Measurements from ENCODE around the gene SLC15A1.

The SLC15A1 gene, protein sequence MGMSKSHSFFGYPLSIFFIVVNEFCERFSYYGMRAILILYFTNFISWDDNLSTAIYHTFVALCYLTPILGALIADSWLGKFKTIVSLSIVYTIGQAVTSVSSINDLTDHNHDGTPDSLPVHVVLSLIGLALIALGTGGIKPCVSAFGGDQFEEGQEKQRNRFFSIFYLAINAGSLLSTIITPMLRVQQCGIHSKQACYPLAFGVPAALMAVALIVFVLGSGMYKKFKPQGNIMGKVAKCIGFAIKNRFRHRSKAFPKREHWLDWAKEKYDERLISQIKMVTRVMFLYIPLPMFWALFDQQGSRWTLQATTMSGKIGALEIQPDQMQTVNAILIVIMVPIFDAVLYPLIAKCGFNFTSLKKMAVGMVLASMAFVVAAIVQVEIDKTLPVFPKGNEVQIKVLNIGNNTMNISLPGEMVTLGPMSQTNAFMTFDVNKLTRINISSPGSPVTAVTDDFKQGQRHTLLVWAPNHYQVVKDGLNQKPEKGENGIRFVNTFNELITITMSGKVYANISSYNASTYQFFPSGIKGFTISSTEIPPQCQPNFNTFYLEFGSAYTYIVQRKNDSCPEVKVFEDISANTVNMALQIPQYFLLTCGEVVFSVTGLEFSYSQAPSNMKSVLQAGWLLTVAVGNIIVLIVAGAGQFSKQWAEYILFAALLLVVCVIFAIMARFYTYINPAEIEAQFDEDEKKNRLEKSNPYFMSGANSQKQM

DNA sequence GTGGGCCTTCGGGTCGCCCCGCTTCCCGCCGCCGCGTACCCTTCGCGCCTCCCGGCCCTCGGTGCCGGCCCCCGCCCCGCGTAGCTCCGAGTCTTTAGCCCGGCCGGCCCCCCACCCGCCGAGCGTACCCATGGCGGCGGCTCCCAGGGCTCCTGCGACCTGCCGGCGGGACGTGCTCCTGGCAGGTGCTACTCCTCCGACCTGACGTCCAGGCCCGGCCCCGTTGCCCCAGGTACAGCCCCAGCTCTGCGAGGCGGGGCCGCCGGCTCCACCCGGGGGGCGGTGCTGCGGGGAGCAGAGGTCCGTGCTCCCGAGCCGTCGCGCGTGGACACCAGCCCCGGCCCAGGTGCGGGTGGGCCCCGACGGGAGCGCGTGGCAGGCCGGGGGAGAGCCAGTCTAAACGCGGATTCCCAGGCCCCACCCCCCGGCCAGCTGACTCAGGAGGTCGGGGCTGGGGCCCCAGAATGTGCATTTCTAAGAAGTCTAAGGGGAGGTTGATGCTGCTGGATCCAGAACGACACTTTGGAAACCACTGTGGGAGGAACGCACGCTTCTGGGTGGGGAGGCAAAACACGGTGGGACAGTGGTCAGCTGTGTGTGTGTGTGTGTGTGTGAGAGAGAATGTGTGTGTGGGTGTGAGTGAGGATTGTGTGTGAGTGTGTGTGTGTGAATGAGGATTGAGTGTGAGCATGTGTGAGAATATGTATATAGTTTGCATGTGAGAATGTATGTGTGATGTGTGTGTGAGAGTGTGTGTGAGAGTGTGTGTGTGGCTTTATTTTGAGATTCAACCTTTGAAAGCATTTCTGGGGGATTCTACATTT is at the start of gene SLC15A1:
SLC15A1 (minus strand) TSS at position 206 of the 824 bp plus-strand sequence; CDS start at position 132, 74 bp downstream.
- no peak for DNase-seq (ENCODE audit: low spot score)

DNA sequence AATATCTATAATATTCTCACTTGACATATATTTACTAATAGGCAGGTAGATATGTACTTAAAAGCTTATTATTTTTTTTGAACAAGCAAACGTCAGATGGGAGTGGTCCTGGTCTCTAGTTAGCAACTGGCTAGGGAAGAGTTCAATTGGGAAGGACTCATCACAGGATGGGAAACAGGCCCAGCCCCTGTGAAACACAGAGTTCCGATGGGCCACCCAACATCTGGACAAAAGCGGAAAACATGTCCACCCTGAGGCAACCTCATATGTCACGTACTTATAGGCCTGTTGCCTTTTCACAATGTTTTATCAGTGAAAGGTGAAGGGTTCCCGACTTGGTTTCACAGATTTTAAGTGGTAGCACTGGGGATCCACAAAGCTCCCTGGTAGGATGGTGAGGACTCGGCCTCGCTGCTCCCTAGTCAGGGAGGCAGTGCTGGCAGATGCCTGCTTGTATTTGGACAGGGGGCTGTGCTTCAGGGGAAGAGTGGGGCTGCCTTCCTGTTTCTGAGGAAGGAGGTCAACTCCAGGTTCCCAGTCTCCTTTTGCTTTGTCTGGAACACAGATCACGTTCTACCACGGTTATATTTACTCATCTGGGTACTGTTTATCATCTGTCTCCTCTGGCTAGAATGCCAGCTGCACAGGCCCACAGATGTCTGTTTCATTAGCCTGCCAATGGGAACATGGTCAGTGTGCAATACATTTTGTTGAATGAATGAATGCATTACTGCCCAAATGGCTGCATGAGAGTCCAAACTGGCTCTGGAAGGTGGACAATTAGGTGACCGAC is 49.4 kb upstream of the SLC15A1 start:
- DNase-seq (ENCODE audit: low spot score) = no peak

DNA sequence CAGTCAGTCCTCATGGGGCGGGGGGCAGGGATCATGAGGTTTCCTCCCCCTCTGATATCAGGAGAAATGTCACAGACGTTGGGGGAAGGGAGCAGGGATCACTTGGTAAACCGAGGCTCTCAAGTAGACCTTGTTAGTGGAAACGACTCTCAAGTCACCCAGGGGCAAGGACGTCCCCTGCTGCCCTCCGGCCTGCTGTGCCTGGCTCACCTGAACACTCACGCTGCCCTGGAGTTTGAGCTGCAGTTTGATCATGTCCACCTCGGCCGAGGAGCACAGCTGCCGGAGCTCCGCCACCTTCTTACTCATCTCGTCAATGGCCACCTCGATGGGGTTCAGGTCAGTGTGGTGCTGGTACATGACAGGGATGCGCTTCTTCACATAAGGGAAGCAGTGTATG is 47.6 kb upstream of the SLC15A1 start:
- DNase-seq (ENCODE audit: low spot score) = no peak

DNA sequence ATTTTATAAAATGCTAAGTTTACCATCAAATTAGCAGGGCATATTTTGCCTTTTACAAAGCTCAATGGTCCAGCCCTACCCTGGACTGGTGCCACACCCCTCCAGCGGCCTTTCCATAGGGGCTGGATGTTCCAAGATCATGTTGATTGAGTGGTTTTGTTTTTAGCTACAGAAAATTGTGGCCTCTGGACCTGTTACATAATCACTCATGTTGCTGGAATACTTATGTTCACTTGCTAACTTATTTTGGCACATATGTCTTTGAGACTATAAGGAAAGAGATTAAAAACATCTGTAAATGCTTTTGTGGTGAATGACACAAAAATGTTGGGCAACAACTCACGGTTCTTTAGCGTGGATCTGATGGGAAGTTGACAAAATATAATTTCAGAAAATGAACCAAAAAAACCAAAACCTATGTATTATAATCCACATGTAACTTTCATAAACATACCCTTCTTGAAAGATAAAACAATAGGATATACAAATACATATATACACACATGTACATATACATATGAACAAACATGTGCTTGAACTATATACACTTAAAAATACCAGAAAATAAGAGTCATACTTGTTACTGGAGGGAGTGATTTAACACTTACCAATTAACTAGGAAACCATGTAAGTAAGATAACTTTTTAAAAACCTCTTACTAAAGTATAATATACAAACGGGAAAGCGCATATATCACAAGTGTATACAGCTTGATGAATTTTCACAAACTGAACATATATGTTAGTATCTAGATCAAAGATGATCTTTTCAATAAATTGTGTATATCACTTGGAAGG is 46.6 kb upstream of the SLC15A1 start:
- no peak for DNase-seq (ENCODE audit: low spot score)

DNA sequence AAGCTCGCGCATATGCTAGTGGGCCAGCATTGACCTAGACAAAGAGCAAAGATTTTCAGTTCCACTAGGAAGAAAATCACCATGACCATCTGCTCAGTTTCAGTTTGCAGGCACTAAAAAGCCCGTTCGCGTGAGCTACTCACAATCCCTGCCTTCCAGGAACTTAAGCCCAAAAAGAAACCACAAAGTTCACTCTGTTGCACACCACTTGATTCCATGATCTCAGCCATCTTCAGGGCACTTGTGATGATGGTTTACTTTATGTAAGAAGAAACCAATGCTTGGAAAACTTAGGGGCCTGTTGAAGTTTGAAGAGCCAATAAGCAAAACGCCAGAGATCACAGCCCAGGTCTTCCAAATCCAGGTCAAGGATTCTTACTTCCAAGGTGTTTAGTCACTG is 45.0 kb upstream of the SLC15A1 start:
- DNase-seq (ENCODE audit: low spot score) = no peak

DNA sequence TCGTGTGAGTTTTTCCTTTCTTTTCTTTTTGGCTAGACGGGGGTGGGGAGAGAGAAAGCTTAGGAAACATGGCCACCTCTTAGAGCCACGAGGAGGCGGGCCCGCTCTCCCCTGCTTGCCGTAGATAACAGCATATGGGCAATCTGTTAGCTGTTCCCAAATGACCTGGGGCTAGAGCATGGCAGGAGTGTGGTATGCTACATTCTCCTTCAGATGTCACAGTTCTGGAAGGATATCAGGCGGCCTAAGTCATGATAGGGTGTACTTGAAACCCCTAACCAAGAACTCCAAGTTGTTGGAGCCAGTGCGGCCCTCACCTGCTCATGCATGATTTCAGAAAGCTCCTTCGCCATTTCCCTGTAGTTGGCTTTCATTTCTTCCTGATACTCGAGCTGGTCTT is 44.3 kb upstream of the SLC15A1 start:
- DNase-seq (ENCODE audit: low spot score) = no peak

DNA sequence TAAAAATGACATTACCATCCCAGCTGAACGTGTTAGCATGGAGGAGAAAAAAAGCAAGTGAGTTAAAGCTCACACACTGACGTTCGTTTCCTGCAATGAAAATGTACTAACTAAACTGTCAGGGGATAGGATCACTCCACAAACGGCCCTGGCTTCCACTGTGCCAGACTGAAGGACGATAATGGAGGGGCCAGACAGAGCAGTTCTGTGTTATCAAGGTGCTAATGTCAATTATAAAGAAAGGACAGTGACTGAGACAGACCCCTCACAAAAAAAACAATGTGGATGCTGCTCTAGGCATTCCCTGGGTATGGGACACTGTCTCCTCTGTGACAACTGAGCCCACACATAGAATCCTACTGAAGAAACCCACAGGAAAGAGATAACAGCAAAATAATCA is 43.7 kb upstream of the SLC15A1 start:
- no peak for DNase-seq (ENCODE audit: low spot score)

DNA sequence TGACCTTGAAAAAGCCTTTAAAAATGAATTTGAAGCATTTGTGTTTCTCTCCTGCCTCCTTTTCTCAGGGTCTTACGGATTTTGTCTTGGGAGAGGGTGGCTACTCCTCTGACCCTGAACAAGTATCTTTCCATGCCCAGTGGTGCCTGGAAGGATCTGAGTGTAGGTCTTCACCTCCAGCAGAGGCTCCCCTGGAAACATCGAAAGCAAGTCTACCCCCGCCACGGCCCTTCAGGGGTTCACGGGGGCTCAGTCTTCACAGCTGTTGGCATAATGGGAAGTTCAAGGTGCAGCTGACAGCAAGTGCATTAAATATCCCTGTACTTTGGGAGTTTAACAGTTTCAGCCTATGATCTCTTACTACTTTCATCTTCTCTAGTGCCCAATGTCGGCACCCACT is 42.7 kb upstream of the SLC15A1 start:
- DNase-seq (ENCODE audit: low spot score) = no peak

DNA sequence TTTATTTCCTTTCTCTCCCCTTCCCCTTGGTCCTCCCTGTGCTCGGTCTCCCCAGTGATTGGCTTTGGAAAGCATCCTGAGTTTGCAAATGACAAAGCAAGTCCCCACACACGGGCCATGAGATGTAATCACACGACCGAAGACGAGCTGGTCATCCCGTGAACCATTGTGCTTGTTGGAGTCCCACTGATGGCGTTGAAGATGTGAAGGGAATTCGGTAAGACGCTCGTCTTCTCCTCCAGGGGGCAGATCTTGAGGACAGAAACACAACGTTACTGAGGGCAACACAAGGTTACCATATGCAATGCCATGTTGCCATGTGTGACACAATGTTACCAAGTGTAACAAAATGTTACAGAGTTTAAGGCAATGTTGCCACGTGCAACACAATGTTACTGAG is 42.0 kb upstream of the SLC15A1 start:
- DNase-seq (ENCODE audit: low spot score) = no peak

DNA sequence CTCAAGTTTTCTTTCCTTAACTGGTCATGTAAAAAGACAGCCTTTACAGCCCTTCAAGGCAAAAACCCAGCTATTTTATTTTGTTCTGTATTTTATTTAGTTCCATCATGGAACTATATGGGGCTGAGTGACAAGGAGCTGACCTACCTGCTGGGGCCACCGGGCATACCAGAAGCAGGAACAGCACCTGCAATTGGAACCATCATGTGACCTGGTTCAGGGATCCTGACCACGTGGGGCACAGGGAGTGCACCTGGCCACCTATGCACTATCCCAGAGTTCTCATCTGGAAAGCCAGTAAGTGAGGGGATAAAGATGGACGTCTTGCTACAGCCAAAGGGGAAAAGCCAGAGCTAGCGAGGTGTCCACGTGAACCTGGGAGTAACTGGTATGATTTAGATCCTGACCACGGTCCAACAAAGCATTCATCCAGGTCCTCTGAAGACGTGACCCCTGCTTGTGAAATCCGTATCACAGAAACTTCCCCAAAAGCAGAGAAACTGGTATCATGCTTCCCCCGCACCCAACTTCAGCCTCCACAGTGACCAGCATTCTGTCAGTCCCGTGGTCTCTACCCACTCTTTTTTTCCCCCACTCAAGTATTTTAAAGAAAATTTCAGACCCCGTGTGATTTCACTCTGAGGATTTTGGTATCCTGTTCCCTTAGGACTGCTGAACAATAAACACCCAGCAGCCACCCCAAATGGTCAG is 40.5 kb upstream of the SLC15A1 start:
- DNase-seq (ENCODE audit: low spot score) = no peak

DNA sequence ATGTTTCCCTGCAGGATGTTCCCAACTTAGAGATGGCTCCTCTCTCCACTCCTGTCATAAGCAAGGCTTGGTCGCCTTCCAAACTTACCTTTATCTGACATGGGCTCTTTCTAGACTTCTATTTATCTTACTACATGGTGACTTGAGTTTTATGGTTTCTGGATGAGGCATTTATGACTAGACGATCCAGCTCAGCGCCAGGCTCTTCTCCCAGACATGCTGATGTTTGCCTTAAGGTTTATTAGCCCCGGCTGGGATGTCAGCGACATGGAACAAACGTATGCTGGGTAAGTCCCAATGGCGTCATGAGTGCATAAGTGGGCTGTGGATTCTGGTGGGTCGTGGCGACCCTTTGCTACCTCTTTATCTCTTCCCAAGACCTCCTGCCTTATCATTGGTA is 39.8 kb upstream of the SLC15A1 start:
- DNase-seq (ENCODE audit: low spot score) = no peak

DNA sequence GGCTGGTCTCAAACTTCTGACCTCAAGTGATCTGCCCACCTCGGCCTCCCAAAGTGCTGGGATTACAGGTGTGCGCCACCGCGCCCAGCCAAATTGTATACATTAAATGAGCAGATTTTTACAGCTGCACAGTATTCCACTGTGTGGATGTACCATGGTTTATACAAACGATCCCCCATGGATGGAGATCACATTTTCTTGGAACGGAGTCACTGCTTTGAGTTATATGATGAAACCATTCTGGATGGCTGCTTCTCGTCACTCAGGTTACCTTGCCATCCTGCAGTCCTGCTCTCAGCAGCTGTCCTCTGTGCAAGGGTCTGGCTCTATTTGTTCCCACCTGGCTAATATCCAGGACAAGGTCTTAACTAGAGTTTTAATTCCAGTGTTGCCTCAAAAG is 39.1 kb upstream of the SLC15A1 start:
- no peak for DNase-seq (ENCODE audit: low spot score)

DNA sequence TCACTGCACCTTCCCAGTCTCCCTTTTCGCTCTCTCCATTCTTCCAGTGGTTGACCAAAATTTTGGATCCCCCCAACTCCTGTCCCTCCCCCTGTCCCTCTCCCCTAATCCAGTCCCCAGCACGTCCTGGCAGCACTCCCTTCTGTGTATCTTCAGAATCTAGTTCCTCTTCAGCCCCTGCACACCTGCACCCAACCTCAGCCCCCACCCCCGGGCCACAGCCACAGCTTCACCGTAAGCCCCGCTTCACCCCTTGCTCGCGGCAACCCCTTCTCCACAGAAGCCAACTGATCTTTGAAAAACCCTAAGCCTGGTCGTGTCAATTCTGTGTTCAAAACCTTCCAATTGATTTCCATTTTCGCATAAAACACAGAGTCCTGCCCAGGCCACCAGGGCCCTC is 35.5 kb upstream of the SLC15A1 start:
- DNase-seq (ENCODE audit: low spot score) = no peak

DNA sequence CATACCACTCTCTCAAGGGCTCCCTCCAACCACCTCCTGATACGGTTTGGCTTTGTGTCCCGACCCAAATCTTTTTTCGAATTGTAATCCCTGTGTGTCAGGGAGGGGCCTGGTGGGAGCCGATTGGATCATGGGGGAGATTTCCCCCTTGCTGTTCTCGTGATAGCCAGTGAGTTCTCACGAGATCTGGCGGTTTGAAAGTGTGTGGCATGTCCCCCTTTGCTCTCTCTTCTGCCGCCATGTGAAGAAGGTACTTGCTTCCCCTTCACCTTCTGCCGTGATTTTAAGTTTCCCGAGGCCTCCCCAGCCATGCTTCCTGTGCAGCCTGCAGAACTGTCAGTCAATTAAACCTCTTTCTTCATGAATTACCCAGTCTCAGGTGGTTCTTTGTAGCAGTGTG is 34.7 kb upstream of the SLC15A1 start:
- no peak for DNase-seq (ENCODE audit: low spot score)

DNA sequence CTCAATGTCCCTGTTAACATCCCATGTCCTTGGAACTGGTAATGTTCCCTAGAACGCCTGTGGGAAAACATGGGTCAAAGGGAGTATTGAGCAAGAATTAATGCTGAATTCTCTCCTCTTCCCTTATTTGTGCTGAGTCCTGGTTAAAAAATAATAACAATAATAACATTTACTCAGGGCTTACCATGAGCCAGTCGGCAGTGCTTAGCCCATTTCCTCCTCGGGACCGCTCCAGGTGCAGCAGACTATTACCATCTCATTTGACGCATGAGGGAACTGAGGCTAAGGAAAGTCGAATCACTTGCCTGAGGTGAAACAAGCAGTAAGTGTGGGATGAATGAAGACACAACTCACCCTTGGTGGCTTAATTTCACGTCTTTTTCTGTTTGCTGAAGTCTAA is 33.6 kb upstream of the SLC15A1 start:
- DNase-seq (ENCODE audit: low spot score) = no peak

DNA sequence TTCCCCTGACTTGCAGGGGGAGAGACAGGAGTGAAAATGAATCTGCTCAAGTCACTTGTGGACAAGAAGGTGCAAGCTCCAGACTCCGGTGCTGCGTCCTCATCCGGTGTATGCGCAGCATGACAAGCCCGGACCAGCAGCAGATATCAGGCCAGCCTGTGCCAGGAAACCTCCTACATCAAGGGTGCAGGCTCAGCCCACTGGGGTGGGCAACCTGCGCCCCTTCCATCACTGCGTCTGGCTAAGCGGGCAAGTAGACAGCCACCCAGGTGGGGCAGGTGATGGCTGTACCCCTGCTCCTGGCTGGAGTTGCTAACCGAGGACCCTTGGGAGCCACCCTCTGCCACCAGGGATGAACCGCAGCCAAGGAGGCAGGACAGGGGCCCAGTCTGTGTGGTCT is 32.9 kb upstream of the SLC15A1 start:
- DNase-seq (ENCODE audit: low spot score) = no peak

DNA sequence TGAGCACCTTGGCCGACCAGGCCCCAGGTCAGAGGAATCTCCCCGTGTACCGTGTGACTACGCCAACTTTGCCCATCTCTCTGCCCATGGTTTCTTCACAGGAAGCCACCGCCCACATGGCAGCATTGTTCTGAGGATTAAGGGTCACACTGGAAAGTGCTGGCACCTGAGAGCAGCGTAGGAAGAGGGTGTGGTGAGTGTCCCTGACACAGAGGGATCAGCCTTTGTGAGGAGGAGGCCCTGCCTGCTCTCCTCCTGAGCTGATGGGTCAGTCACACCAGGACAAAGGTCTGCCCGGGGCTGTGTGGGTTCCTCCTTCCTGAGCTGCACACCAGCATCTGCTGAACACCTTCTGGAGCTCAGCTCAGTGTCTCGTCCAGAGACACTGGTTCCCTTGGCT is 32.2 kb upstream of the SLC15A1 start:
- DNase-seq (ENCODE audit: low spot score) = no peak

DNA sequence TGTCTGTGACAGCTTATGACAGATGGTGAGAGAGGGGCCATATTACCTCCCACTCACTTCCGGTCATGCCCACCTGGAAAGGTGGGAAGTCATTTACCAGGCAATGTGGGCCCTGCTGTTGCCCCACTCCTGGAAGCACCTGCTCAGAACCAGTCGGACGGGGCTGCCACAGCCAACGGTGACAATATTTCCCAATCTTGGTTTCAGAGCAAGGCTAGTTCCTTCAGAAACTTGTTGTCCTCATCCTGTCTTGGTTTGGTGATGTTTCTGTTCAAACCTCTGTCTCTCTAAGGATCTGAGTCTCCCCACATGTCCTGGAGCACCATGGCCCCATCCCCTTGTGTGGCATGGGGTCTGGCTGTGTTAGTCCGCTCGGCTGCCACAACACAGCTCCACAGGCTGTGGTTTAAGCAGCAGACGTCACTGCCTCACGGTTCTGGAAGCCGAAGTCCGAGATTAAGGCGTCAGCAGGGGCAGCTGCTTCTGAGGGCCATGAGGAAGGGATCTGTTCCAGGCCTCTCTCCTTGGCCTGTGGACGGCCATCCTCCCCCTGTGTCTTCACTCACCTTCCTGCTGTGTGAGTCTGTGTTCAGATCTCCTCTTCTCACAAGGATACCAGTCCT is 31.5 kb upstream of the SLC15A1 start:
- no peak for DNase-seq (ENCODE audit: low spot score)

DNA sequence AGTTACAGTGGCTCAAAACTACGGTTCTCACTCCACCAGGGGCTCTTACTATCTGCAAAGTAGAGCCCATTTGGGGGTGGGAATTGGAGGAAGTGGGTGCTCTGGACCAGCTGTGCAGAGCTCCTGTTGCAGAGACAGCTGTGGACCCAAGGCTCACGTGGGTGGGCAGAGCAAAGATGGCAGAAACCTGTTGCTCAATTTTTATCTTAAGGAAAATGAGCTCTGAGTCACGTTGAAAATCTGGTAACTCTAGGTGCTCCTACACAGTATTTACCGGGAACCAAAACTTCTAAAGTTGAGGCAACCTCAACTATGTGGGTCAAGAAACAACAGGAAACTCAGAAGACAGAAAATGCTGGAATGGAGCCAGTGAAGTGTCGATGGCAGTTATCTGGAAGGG is 30.2 kb upstream of the SLC15A1 start:
- DNase-seq (ENCODE audit: low spot score) = no peak

DNA sequence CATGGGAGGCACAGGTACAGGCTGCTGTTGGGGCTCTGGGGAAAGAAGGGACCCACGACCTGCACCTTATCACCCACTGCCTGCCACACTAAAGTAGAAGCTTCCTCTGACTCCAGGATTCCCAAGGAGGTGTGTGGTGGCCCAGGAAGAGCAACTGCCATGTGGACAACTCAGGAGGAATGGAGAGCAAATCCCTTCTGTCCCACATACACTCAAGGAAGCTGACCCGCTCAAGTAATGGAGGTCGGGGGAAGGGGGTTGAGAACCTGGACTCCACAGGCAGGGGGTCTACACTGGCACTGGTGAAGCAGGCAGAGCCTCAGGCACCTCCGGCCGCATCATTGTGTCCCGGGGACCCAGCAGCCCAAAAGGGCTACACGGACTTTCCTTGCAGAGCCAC is 29.4 kb upstream of the SLC15A1 start:
- DNase-seq (ENCODE audit: low spot score) = no peak

All from COLO829 (cell line).